CD14-positive monocyte (primary cell): ENCODE measurements around the gene NLRC3. TPM values are rescaled to one million over a fixed set of nuclear protein-coding genes. Genes with fewer than 3 reads are reported as not detected.

Source experiments
- DNase-seq, 3 donors: peaks; one replicate each; pipeline ENCODE4 v3.0.0-alpha.2; 2011 to 2022
- H2AFZ ChIP-seq: 2 replicates; pipeline ENCODE4 v1.6.0; 2012; ENCODE audit warnings: mild to moderate bottlenecking, low read depth, low read length, inconsistent platforms; ENCODE audit not compliant: insufficient read depth, poor library complexity, severe bottlenecking
- H3K27ac ChIP-seq, 2 donors: 1 replicate in 1 of 2; 2 replicates in 1 of 2; pipeline ENCODE4 v1.5.1; 2012 to 2013; ENCODE audit warnings: low read length in 2 of 2, control low read depth in 1 of 2, inconsistent platforms in 1 of 2, low read depth in 1 of 2, mild to moderate bottlenecking in 1 of 2
- H3K27me3 ChIP-seq, 2 donors: one replicate each; pipeline versions ENCODE4 v1.6.0 to v1.6.1; 2011 to 2013; ENCODE audit warnings: low read length in 2 of 2; ENCODE audit not compliant: control insufficient read depth in 2 of 2, insufficient read depth in 2 of 2
- H3K36me3 ChIP-seq, 2 donors: replicated peaks in 1 of 2; 1 replicate in 1 of 2; 2 replicates in 1 of 2; pipeline versions ENCODE4 v1.5.1 to v1.6.1; 2012 to 2013; ENCODE audit warnings: low read length in 2 of 2, control low read depth in 1 of 2, inconsistent platforms in 1 of 2, mild to moderate bottlenecking in 1 of 2; ENCODE audit not compliant: insufficient read depth in 2 of 2, control insufficient read depth in 1 of 2
- H3K4me1 ChIP-seq, 2 donors: 1 replicate in 1 of 2; 2 replicates in 1 of 2; pipeline versions ENCODE4 v1.5.1 to v1.6.1; 2012 to 2013; ENCODE audit warnings: low read length in 2 of 2, control low read depth in 1 of 2, inconsistent platforms in 1 of 2, mild to moderate bottlenecking in 1 of 2, moderate library complexity in 1 of 2; ENCODE audit not compliant: insufficient read depth in 2 of 2, control insufficient read depth in 1 of 2
- H3K4me2 ChIP-seq: replicated peaks from 2 replicates; pipeline ENCODE3; 2012; ENCODE audit warnings: low read length, moderate library complexity, mild to moderate bottlenecking; ENCODE audit not compliant: poor library complexity, severe bottlenecking; ENCODE audit errors: extremely low read depth
- H3K4me3 ChIP-seq, 3 experiments: fragments of 200-600 bp in 1 of 3; sonication (generic) in 1 of 3; replicated peaks in 1 of 3; 1 replicate in 2 of 3; 2 replicates in 1 of 3; pipeline ENCODE4 v1.5.1; 2011 to 2013; ENCODE audit warnings: low read length in 3 of 3, mild to moderate bottlenecking in 3 of 3, control low read depth in 2 of 3, low read depth in 2 of 3, inconsistent platforms in 1 of 3, moderate library complexity in 1 of 3
- H3K79me2 ChIP-seq: 2 replicates; pipeline ENCODE4 v1.6.0; 2012; ENCODE audit warnings: mild to moderate bottlenecking, control low read depth, inconsistent platforms, low read length, moderate library complexity; ENCODE audit not compliant: insufficient read depth
- H3K9ac ChIP-seq: 2 replicates; pipeline ENCODE4 v1.6.0; 2017; ENCODE audit warnings: low read length, mild to moderate bottlenecking; ENCODE audit not compliant: insufficient read depth, poor library complexity, severe bottlenecking
- H3K9me3 ChIP-seq, 2 donors: replicated peaks in 1 of 2; 1 replicate in 1 of 2; 2 replicates in 1 of 2; pipeline versions ENCODE4 v1.5.1 to v1.6.1; 2012 to 2013; ENCODE audit warnings: low read length in 2 of 2, control low read depth in 1 of 2; ENCODE audit not compliant: control insufficient read depth in 1 of 2, insufficient read depth in 1 of 2
- H4K20me1 ChIP-seq: 2 replicates; pipeline ENCODE4 v1.6.0; 2012; ENCODE audit warnings: mild to moderate bottlenecking, low read length, control low read depth, moderate library complexity; ENCODE audit not compliant: insufficient read depth
- H3K27ac Mint-ChIP-seq, 7 donors: one replicate each; pipeline ENCODE4 v1.8.0; 2020; ENCODE audit warnings: mild to moderate bottlenecking in 7 of 7, mixed read lengths in 7 of 7, moderate library complexity in 6 of 7, inconsistent platforms in 2 of 7
- H3K27me3 Mint-ChIP-seq, 3 donors: one replicate each; pipeline ENCODE4 v1.8.0; 2021 to 2022; ENCODE audit warnings: low read depth in 3 of 3, mild to moderate bottlenecking in 3 of 3, mixed read lengths in 3 of 3, moderate library complexity in 3 of 3, inconsistent platforms in 1 of 3
- H3K36me3 Mint-ChIP-seq, 2 donors: one replicate each; pipeline ENCODE4 v1.8.0; 2020; ENCODE audit warnings: mixed read lengths in 2 of 2, inconsistent platforms in 1 of 2, mild to moderate bottlenecking in 1 of 2
- H3K4me1 Mint-ChIP-seq: one replicate; pipeline ENCODE4 v1.8.0; 2020; ENCODE audit warnings: mild to moderate bottlenecking, mixed read lengths
- H3K4me3 Mint-ChIP-seq, 2 donors: one replicate each; pipeline ENCODE4 v1.8.0; 2020; ENCODE audit warnings: mild to moderate bottlenecking in 2 of 2, mixed read lengths in 2 of 2, moderate library complexity in 1 of 2
- H3K9me3 Mint-ChIP-seq, 7 donors: one replicate each; pipeline ENCODE4 v1.8.0; 2020 to 2022; ENCODE audit warnings: mixed read lengths in 7 of 7, mild to moderate bottlenecking in 6 of 7, moderate library complexity in 6 of 7, inconsistent platforms in 2 of 7
- WGBS: methylation state at CpG from one replicate; pipeline ENCODE4 v1.1.5; 2013; ENCODE audit warnings: missing lambda C conversion rate; ENCODE audit not compliant: insufficient coverage; 5-methylcytosine and 5-hydroxymethylcytosine counted together
- intact Hi-C, 2 donors: fragments of 100-400 bp; cut with micrococcal nuclease; formaldehyde crosslinking; loops; one replicate each; pipeline versions ENCODE4 v1.15.0 to v1.15.1; 2023
- polyA plus RNA-seq, 3 donors: library from polyadenylated mRNA; depleted of rRNA in 1 of 3; unstranded in 2 of 3; stranded (reverse) in 1 of 3; fragments of 300-500 nt in 2 of 3; fragments of >200 nt in 1 of 3; fragmentation: Illumina TruSeq in 2 of 3; gene quantifications; 1 replicate in 2 of 3; 2 replicates in 1 of 3; pipeline ENCODE4 v1.2.3, GENCODE V29; 2012 to 2021
- TF ChIP-seq, protein P1 (sequence below): fragments of 200-600 bp; IDR thresholded peaks from one replicate; pipeline ENCODE4 v1.8.0; 2022; ENCODE audit warnings: antibody characterized with exemption, mild to moderate bottlenecking

Gene NLRC3
- polyA plus RNA-seq, 3 donors, result 0.03 to 0.07 (median 0.06) TPM

DNA sequence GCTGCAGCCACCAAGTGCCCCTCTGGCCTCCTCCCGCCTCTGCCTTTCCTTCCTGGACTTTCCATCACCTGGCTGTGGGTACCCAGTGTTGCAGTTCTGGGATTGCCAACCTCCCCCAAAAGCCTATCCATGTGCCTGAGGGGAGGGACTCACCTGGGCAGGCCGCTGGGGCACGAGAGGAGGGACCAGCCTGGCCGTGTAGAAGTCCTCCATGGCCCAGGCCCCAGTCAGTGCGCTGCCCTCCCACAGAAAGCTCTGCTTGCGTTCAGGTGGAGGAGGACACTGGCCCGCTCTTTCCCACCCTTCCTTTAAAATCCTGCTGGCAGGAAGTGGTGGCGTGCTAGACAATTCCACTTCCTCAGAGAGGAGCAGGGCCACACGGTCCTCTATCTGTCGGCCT is 20.0 kb upstream of the NLRC3 start:
- TF ChIP-seq, protein P1, sequence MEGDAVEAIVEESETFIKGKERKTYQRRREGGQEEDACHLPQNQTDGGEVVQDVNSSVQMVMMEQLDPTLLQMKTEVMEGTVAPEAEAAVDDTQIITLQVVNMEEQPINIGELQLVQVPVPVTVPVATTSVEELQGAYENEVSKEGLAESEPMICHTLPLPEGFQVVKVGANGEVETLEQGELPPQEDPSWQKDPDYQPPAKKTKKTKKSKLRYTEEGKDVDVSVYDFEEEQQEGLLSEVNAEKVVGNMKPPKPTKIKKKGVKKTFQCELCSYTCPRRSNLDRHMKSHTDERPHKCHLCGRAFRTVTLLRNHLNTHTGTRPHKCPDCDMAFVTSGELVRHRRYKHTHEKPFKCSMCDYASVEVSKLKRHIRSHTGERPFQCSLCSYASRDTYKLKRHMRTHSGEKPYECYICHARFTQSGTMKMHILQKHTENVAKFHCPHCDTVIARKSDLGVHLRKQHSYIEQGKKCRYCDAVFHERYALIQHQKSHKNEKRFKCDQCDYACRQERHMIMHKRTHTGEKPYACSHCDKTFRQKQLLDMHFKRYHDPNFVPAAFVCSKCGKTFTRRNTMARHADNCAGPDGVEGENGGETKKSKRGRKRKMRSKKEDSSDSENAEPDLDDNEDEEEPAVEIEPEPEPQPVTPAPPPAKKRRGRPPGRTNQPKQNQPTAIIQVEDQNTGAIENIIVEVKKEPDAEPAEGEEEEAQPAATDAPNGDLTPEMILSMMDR, result no peak
- Mint-ChIP-seq H3K36me3 (peaks cover 68 to 89% of the 10 kb centered on the region in 2 donors), H3K9me3 (peaks cover 0 to 19% (median 6%) of the 10 kb centered on the region in 7 donors), H3K4me1 (peaks cover 3% of the 10 kb centered on the region), H3K4me3 (no peak overlapping the region), H3K27me3 (peaks cover 10 to 22% (median 21%) of the 10 kb centered on the region in 3 donors), H3K27ac (no peak overlapping the region)
- peaks cover 0 to 7% of the 10 kb centered on the region in 2 donors for H3K27me3 ChIP-seq
- no peak overlapping the region for H3K9ac ChIP-seq
- H3K36me3 ChIP-seq, result peaks cover 37 to 78% of the 10 kb centered on the region in 2 donors
- no peak overlapping the region for H3K4me2 ChIP-seq
- peaks cover under 1% of the 10 kb centered on the region for H4K20me1 ChIP-seq
- no peak for DNase-seq
- H3K4me1 ChIP-seq, result no peaks in the 10 kb centered on the region
- H3K27ac ChIP-seq, result no peak overlapping the region
- H2AFZ ChIP-seq, result no peak overlapping the region
- H3K4me3 ChIP-seq, result no peak overlapping the region
- 42% methylated on average over 9 of the region's 10 CpGs for WGBS
- no peaks in the 10 kb centered on the region for H3K79me2 ChIP-seq
- intact Hi-C loops, result no loop called here
- H3K9me3 ChIP-seq, result peaks cover 0 to 3% of the 10 kb centered on the region in 2 donors

DNA sequence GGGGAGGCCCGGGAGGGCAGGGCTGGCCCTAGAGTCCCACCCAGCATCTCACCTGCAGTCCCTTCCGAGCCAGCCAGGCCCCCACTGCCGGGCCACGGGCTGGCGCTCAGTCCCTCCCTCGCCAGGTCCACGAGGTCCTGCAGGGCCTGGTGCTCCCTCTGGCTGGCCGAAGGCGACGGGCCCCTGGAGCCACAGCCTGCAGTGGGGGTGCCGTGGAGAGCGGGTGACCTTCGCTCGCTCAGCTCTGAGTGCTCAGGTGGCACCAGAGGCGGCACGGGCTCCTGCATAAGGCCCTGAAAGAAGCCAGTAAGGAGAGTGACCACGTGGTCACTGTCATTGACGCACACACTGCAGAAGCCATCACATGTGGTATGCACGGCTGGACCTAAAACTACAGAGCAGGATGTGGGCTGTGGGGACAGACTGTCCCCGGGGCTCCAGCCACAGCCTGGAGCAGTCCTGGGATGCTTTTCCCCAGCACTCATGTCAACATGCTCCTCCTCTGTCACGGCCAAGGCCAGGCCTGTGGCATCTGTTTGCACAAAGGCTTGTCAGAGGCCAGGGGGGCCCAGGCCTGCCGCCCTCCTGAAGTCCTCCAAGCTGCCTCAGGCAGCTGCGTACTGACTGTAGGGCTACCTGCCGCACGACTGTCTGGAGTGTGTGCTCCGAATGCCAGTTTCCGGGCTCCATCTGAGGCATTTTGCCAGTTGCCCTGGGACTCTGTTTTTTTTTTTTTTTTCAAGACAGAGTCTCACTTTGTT is 19.1 kb upstream of the NLRC3 start:
- no peak overlapping the region for H2AFZ ChIP-seq
- H3K9me3 ChIP-seq, result peaks cover 0 to 3% of the 10 kb centered on the region in 2 donors
- peaks cover 10% of the 10 kb centered on the region for H4K20me1 ChIP-seq
- peaks cover 27 to 74% of the 10 kb centered on the region in 2 donors for H3K36me3 ChIP-seq
- Mint-ChIP-seq H3K4me1 (peaks cover 8% of the 10 kb centered on the region), H3K36me3 (peaks cover 61 to 87% of the 10 kb centered on the region in 2 donors), H3K4me3 (no peak overlapping the region), H3K27me3 (peaks cover 16 to 26% (median 25%) of the 10 kb centered on the region in 3 donors), H3K9me3 (peaks cover 0 to 19% (median 6%) of the 10 kb centered on the region in 7 donors), H3K27ac (no peak overlapping the region)
- no peak for DNase-seq
- H3K27ac ChIP-seq, result no peak overlapping the region
- H3K9ac ChIP-seq, result no peak overlapping the region
- H3K4me1 ChIP-seq, result peaks cover 3 to 5% of the 10 kb centered on the region in 2 donors
- intact Hi-C loops, result no loop called here
- no peak overlapping the region for H3K4me2 ChIP-seq
- no peak overlapping the region for H3K4me3 ChIP-seq
- TF ChIP-seq, protein P1, result no peak
- no peaks in the 10 kb centered on the region for H3K79me2 ChIP-seq
- 96% methylated on average over 27 of the region's 27 CpGs for WGBS
- H3K27me3 ChIP-seq, result peaks cover 0 to 11% of the 10 kb centered on the region in 2 donors
